ENCODE measurements around the gene ZCCHC4. TPM values are rescaled to one million over a fixed set of nuclear protein-coding genes. Genes with fewer than 3 reads are reported as not detected.

Gene ZCCHC4
- total RNA-seq, 4 donors from 2014 or later, result 5.6 to 33.3 (median 11.1) TPM

DNA sequence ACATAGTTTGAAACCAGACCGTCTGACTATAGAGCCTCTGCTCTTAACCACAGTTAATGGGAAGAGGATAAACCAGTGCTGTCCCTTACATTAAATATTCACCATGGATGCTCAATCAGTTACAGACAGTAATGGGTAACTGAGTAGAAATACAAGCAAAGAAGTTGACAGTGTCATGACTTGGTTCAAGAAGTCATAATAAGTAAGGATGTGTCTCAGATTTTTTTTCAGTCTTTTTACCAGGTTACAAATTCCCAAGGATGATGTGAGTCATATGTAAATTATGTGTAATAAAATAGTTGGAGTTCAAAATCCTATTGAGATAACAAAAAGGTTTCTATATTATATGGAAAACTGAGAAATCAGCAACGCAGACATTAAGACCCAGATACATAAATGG is 31.1 kb downstream of the ZCCHC4 start:
- Histone ChIP-seq H3K9me3 (no peaks in the 10 kb centered on the region), H3K36me3 (no peaks in the 10 kb centered on the region), H3K4me3 (no peak overlapping the region), H3K27ac (no peak overlapping the region), H3K4me1 (no peaks in the 10 kb centered on the region), H3K27me3 (no peaks in the 10 kb centered on the region)
- DNase-seq, result no peak
- intact Hi-C loops (cut with DNase I; ENCODE audit: low total_unique reads), result no loop called here
- TF ChIP-seq, protein P1, sequence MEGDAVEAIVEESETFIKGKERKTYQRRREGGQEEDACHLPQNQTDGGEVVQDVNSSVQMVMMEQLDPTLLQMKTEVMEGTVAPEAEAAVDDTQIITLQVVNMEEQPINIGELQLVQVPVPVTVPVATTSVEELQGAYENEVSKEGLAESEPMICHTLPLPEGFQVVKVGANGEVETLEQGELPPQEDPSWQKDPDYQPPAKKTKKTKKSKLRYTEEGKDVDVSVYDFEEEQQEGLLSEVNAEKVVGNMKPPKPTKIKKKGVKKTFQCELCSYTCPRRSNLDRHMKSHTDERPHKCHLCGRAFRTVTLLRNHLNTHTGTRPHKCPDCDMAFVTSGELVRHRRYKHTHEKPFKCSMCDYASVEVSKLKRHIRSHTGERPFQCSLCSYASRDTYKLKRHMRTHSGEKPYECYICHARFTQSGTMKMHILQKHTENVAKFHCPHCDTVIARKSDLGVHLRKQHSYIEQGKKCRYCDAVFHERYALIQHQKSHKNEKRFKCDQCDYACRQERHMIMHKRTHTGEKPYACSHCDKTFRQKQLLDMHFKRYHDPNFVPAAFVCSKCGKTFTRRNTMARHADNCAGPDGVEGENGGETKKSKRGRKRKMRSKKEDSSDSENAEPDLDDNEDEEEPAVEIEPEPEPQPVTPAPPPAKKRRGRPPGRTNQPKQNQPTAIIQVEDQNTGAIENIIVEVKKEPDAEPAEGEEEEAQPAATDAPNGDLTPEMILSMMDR (IDR thresholded peaks at IDR 0.05), result no peak
- no peak for TF ChIP-seq POLR2A (IDR thresholded peaks at IDR 0.05)

DNA sequence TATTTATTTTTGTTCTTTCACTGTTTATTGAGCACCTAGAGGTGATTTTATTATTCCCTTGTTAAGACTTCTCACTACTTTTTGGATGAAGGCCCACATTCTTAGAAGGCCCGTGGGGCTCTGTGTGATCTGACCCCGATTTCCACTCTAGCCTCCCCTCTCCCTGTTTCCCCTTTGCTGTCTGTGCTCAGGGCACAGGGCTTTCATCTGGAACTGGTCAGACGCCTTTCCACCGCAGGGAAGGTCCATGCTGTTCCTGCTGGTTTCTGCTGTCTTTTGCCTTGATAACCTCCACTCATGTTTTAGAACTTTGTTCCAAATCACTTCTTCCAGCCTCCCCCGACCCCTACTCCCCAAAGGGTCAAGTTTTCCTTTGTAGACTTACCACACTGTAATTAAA is 33.2 kb downstream of the ZCCHC4 start:
- TF ChIP-seq, protein P1 (IDR thresholded peaks at IDR 0.05), result no peak
- TF ChIP-seq POLR2A (IDR thresholded peaks at IDR 0.05), result no peak
- no peaks in the 10 kb centered on the region for H3K27me3 ChIP-seq
- H3K4me3 ChIP-seq, result no peak overlapping the region
- no peaks in the 10 kb centered on the region for H3K4me1 ChIP-seq
- H3K36me3 ChIP-seq, result no peaks in the 10 kb centered on the region
- no peaks in the 10 kb centered on the region for H3K9me3 ChIP-seq
- no peak overlapping the region for H3K27ac ChIP-seq
- DNase-seq, result no peak
- intact Hi-C loops (cut with DNase I; ENCODE audit: low total_unique reads), result no loop called here

DNA sequence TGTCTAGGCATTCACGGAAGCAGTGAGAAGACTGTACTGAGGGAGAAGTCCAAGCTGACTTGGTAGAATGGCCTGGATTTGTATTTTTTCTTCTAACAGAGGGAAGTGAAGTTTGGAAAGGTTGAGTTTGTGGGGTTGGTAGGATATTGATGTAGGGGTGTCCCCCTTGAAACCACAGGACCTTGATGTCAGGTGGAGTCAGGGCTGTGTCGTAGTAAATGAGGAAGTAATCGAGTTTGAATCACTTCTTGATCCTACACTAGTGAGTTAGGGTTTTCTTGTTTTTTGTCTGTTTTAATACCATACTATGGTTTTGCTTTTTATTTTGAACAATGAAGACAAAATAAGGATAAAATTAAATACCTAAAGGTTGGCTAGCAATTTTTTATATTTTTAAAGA is 34.3 kb downstream of the ZCCHC4 start:
- Histone ChIP-seq H3K4me3 (no peak overlapping the region), H3K36me3 (no peaks in the 10 kb centered on the region), H3K9me3 (no peaks in the 10 kb centered on the region), H3K4me1 (no peaks in the 10 kb centered on the region), H3K27me3 (no peaks in the 10 kb centered on the region), H3K27ac (no peak overlapping the region)
- no peak for TF ChIP-seq POLR2A (IDR thresholded peaks at IDR 0.05)
- TF ChIP-seq, protein P1 (IDR thresholded peaks at IDR 0.05), result no peak
- intact Hi-C loops (cut with DNase I; ENCODE audit: low total_unique reads), result no loop called here
- no peak for DNase-seq

DNA sequence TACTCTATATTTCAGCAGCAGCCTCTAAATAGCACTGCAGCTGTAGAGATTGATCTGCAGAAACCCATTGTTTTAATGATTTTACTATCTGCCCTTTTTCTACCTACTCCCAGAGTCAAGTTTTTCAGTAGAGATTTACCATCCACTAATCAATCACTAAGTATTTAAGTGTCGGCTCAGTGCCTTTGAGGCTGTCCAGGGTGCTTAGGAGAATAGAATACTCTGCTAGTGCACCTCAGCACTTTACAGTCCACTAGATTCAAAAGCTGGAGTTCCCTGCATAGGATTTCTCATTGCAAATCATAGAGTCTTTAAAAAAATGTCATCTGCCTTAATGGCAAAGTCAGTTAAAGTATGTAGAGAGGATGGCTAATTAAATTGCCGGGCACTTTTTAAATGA is 34.9 kb downstream of the ZCCHC4 start:
- Histone ChIP-seq H3K4me1 (no peaks in the 10 kb centered on the region), H3K36me3 (no peaks in the 10 kb centered on the region), H3K27me3 (no peaks in the 10 kb centered on the region), H3K4me3 (no peak overlapping the region), H3K27ac (no peak overlapping the region), H3K9me3 (no peaks in the 10 kb centered on the region)
- TF ChIP-seq, protein P1 (IDR thresholded peaks at IDR 0.05), result no peak
- TF ChIP-seq POLR2A (IDR thresholded peaks at IDR 0.05), result no peak
- DNase-seq, result no peak
- intact Hi-C loops (cut with DNase I; ENCODE audit: low total_unique reads), result no loop called here

DNA sequence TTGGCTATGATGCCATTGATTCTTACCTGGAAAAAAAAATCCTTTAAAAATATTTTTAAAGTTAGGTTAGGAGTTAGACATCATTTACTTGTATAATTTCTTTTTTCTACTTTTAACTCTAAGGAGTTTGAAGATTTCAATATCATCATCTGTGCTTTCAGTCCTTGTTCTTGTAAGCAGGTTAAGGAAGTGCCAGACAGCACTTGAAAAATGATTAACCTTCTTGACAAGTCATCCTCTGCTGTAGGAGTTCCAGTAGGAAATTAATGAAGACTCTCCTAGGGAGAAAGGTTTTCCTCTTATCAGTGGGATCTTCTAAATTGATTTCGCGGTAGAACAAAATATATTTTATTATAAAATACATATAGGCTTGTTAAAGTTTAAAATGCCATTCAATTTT is 35.4 kb downstream of the ZCCHC4 start:
- H3K9me3 ChIP-seq, result no peaks in the 10 kb centered on the region
- no peaks in the 10 kb centered on the region for H3K36me3 ChIP-seq
- TF ChIP-seq POLR2A (IDR thresholded peaks at IDR 0.05), result no peak
- TF ChIP-seq, protein P1 (IDR thresholded peaks at IDR 0.05), result no peak
- intact Hi-C loops (cut with DNase I; ENCODE audit: low total_unique reads), result no loop called here
- H3K4me3 ChIP-seq, result no peak overlapping the region
- H3K27me3 ChIP-seq, result no peaks in the 10 kb centered on the region
- no peak for DNase-seq
- H3K27ac ChIP-seq, result no peak overlapping the region
- H3K4me1 ChIP-seq, result no peaks in the 10 kb centered on the region
